Testis (tissue), 3 donors: Measurements from ENCODE around the gene ARPP19. TPM values are rescaled to one million over a fixed set of nuclear protein-coding genes. Genes with fewer than 3 reads are reported as not detected.

Experiments
- DNase-seq: peaks from one replicate; pipeline ENCODE4 v3.0.0-alpha.2; 2019
- H3K27ac ChIP-seq, 2 donors: fragments of 200-600 bp; sonication (generic); one replicate each; pipeline ENCODE4 v1.5.1; 2019
- H3K27me3 ChIP-seq: fragments of 200-600 bp; sonication (generic); one replicate; pipeline ENCODE4 v1.5.1; 2019
- H3K36me3 ChIP-seq: fragments of 200-600 bp; sonication (generic); one replicate; pipeline ENCODE4 v1.5.1; 2017; ENCODE audit warnings: low read depth; ENCODE audit errors: missing control alignments
- H3K4me1 ChIP-seq: fragments of 200-600 bp; sonication (generic); one replicate; pipeline ENCODE4 v1.5.1; 2019
- H3K4me3 ChIP-seq, 2 donors: fragments of 200-600 bp; sonication (generic); one replicate each; pipeline ENCODE4 v1.5.1; 2017 to 2019
- H3K9me3 ChIP-seq: fragments of 200-600 bp; sonication (generic); one replicate; pipeline ENCODE4 v1.5.1; 2017
- CTCF ChIP-seq, 3 experiments: fragments of 450-650 bp in 2 of 3; fragments of 200-600 bp in 1 of 3; sonication (generic) in 1 of 3; IDR thresholded peaks; one replicate each; pipeline ENCODE4 v1.5.1; 2016 to 2019; ENCODE audit warnings: antibody characterized with exemption in 3 of 3, mild to moderate bottlenecking in 2 of 3, moderate library complexity in 1 of 3
- POLR2A ChIP-seq: fragments of 450-650 bp; IDR thresholded peaks from one replicate; pipeline ENCODE4 v1.6.1; 2017; ENCODE audit warnings: antibody characterized with exemption, mild to moderate bottlenecking, moderate library complexity
- WGBS, 2 donors: methylation state at CpG; one replicate each; pipeline ENCODE4 v1.1.5; 2018; 5-methylcytosine and 5-hydroxymethylcytosine counted together
- intact Hi-C: fragments of 100-400 bp; cut with DNase I; formaldehyde crosslinking; loops from one replicate; pipeline ENCODE4 v1.15.1; 2023; ENCODE audit warnings: low total_unique reads
- polyA plus RNA-seq: library from polyadenylated mRNA; stranded (reverse); fragments of 350-450 nt; fragmentation: Illumina TruSeq; extraction: RNeasy Lipid Tissue Mini Kit (QIAGEN cat#74804); gene quantifications from one replicate; pipeline ENCODE4 v1.2.3, GENCODE V29; 2014; ENCODE audit warnings: low read depth, low replicate concordance; ENCODE audit not compliant: insufficient read depth
- total RNA-seq, 2 donors: library from RNA; depleted of rRNA; stranded (reverse); fragments of >200 nt; gene quantifications; one replicate each; pipeline ENCODE4 v1.2.3, GENCODE V29; 2016

The ARPP19 gene
- total and polyA plus RNA-seq, 3 donors from 2014 or later, result 114 to 162 (median 139) TPM

- DNase-seq, result no peak
- intact Hi-C loops, result no loop called here
- Histone ChIP-seq H3K9me3 (no peaks in the 10 kb centered on the region), H3K27ac (no peak overlapping the region), H3K4me1 (peaks cover 3% of the 10 kb centered on the region), H3K4me3 (no peak overlapping the region), H3K27me3 (no peaks in the 10 kb centered on the region), H3K36me3 (no peaks in the 10 kb centered on the region)
- TF ChIP-seq CTCF (IDR thresholded peaks at IDR 0.05), result no peak
- TF ChIP-seq POLR2A, result no peak
- WGBS, 2 donors, result 87 to 89% methylated on average over 3 of the region's 3 CpGs
Measured at GRCh38 chr15:52523192-52523591, 45.6 kb downstream of the ARPP19 start.

GRCh38 chr15:52521682-52522081 is 47.1 kb downstream of the ARPP19 start:
- DNase-seq, result no peak
- intact Hi-C loops, result no loop called here
- no peaks in the 10 kb centered on the region for H3K9me3 ChIP-seq
- no peak overlapping the region for H3K4me3 ChIP-seq
- H3K4me1 ChIP-seq, result no peaks in the 10 kb centered on the region
- H3K36me3 ChIP-seq, result no peaks in the 10 kb centered on the region
- WGBS, 2 donors, result 86 to 89% methylated on average over 3 of the region's 3 CpGs
- TF ChIP-seq CTCF (IDR thresholded peaks at IDR 0.05), result no peak
- H3K27ac ChIP-seq, result no peak overlapping the region
- H3K27me3 ChIP-seq, result no peaks in the 10 kb centered on the region

- intact Hi-C loops, result no loop called here
- no peak for DNase-seq
- no peaks in the 10 kb centered on the region for H3K36me3 ChIP-seq
- TF ChIP-seq CTCF (IDR thresholded peaks at IDR 0.05) (no peak), POLR2A (no peak)
- no peaks in the 10 kb centered on the region for H3K4me1 ChIP-seq
- H3K4me3 ChIP-seq, result no peak overlapping the region
- H3K9me3 ChIP-seq, result no peaks in the 10 kb centered on the region
- no peaks in the 10 kb centered on the region for H3K27me3 ChIP-seq
- H3K27ac ChIP-seq, result no peak overlapping the region
Measured at GRCh38 chr15:52520421-52520820, 48.4 kb downstream of the ARPP19 start.

- TF ChIP-seq POLR2A (no peak), CTCF (IDR thresholded peaks at IDR 0.05) (no peak)
- H3K9me3 ChIP-seq, result no peaks in the 10 kb centered on the region
- H3K4me3 ChIP-seq, result no peak overlapping the region
- no peaks in the 10 kb centered on the region for H3K4me1 ChIP-seq
- 73 to 77% methylated on average over 8 of the region's 8 CpGs for WGBS, 2 donors
- no peaks in the 10 kb centered on the region for H3K36me3 ChIP-seq
- H3K27me3 ChIP-seq, result no peaks in the 10 kb centered on the region
- H3K27ac ChIP-seq, result no peak overlapping the region
- intact Hi-C loops, result no loop called here
- DNase-seq, result no peak
Measured at GRCh38 chr15:52518487-52519371, 50.1 kb downstream of the ARPP19 start.

- Histone ChIP-seq H3K27me3 (no peaks in the 10 kb centered on the region), H3K9me3 (no peaks in the 10 kb centered on the region), H3K4me1 (no peaks in the 10 kb centered on the region), H3K36me3 (no peaks in the 10 kb centered on the region), H3K4me3 (no peak overlapping the region), H3K27ac (no peak overlapping the region)
- 89 to 91% methylated on average over 1 of the region's 1 CpG for WGBS, 2 donors
- intact Hi-C loops, result no loop called here
- no peak for DNase-seq
- TF ChIP-seq POLR2A (no peak), CTCF (IDR thresholded peaks at IDR 0.05) (no peak)
Measured at GRCh38 chr15:52517014-52517413, 51.8 kb downstream of the ARPP19 start.
